HCT116 (cell line): ENCODE results near the gene LDAF1. TPM values are rescaled to one million over a fixed set of nuclear protein-coding genes. Genes with fewer than 3 reads are reported as not detected.
"Not testable (repeated sequence)": the region's sequence is repeated elsewhere in the genome, so short reads cannot be mapped to it uniquely, and the experiment has no call there.

ENCODE experiments used
- ATAC-seq: fragments of 200-7000 bp; cut with Tn5 transposase; 2 replicates; pipeline ENCODE4 v1.9.1; 2020; ENCODE audit warnings: mild to moderate bottlenecking, moderate library complexity
- BruUV-seq: library from RNA; stranded (reverse); fragments of 400-500 nt; replicated peaks from 2 replicates; lab custom pipeline; 2021; lab: Mats Ljungman, UMichigan
- CTCF ChIA-PET: fragments of 300-600 bp; sonication (Branson Sonifier 250); formaldehyde crosslinking; loops from one replicate; lab custom pipeline; 2021; ENCODE audit warnings: antibody characterized with exemption; lab: Charles Lee
- POLR2A ChIA-PET: fragments of 300-600, 350-600 bp; sonication (Branson Sonifier 250); formaldehyde crosslinking; loops from one replicate; lab custom pipeline; 2021; ENCODE audit warnings: antibody characterized with exemption; lab: Charles Lee
- RAD21 ChIA-PET, 2 experiments: fragments of 300-600 bp; sonication (Branson Sonifier 250); formaldehyde crosslinking; loops; one replicate each; lab custom pipeline; 2023; ENCODE audit warnings: low total read pairs in 2 of 2; ENCODE audit not compliant: uncharacterized antibody in 2 of 2, unreplicated experiment in 2 of 2, low non-redundant PET in 1 of 2; lab: Charles Lee
- DNase-seq: peaks from one replicate; pipeline ENCODE4 v3.0.0-alpha.2; 2010; ENCODE audit warnings: low read depth, low spot score
- H2AFZ ChIP-seq: fragments of 200-600 bp; shearing (Covaris generic), sonication (generic); 2 replicates; pipeline ENCODE4 v1.6.1; 2017; ENCODE audit warnings: low read depth, mixed run types, mixed read lengths, antibody characterized with exemption, low read length; ENCODE audit not compliant: poor library complexity, severe bottlenecking
- H3K27ac ChIP-seq: 2 replicates; pipeline ENCODE4 v1.5.1; 2012; ENCODE audit warnings: low read depth, low read length
- H3K27me3 ChIP-seq: fragments of 200-600 bp; sonication (generic); 2 replicates; pipeline ENCODE4 v1.6.1; 2016; ENCODE audit warnings: mixed run types, low read length, mixed read lengths; ENCODE audit not compliant: insufficient read depth
- H3K36me3 ChIP-seq, 2 experiments: fragments of 200-500 bp in 1 of 2; fragments of 200-600 bp in 1 of 2; sonication (Bioruptor generic) in 1 of 2; sonication (generic) in 1 of 2; 2 replicates each; pipeline versions ENCODE4 v1.5.1 to v1.6.1; 2014 to 2016; ENCODE audit warnings: low read length in 2 of 2, inconsistent platforms in 1 of 2, mixed read lengths in 1 of 2, mixed run types in 1 of 2; ENCODE audit not compliant: insufficient read depth in 2 of 2, control insufficient read depth in 1 of 2
- H3K4me1 ChIP-seq, 2 experiments: fragments of 200-600 bp in 1 of 2; sonication (generic) in 1 of 2; 2 replicates each; pipeline versions ENCODE4 v1.5.1 to v1.6.1; 2012 to 2017; ENCODE audit warnings: low read length in 2 of 2, inconsistent platforms in 1 of 2, mild to moderate bottlenecking in 1 of 2, mixed read lengths in 1 of 2, mixed run types in 1 of 2, moderate library complexity in 1 of 2; ENCODE audit not compliant: insufficient read depth in 2 of 2, control insufficient read depth in 1 of 2
- H3K4me2 ChIP-seq: fragments of 200-600 bp; sonication (generic); 2 replicates; pipeline ENCODE4 v1.6.1; 2017; ENCODE audit warnings: mixed run types, low read length, mixed read lengths
- H3K4me3 ChIP-seq, 2 experiments: fragments of 200-600 bp in 1 of 2; sonication (generic) in 1 of 2; replicated peaks in 1 of 2; 2 replicates each; pipeline ENCODE4 v1.5.1; 2011 to 2016; ENCODE audit warnings: low read length in 2 of 2, control low read depth in 1 of 2, low read depth in 1 of 2, mild to moderate bottlenecking in 1 of 2, mixed read lengths in 1 of 2, mixed run types in 1 of 2
- H3K79me2 ChIP-seq: fragments of 200-600 bp; sonication (generic); 2 replicates; pipeline ENCODE4 v1.6.1; 2017; ENCODE audit warnings: mild to moderate bottlenecking, mixed run types, low read length, moderate library complexity, mixed read lengths; ENCODE audit not compliant: insufficient read depth
- H3K9ac ChIP-seq: fragments of 200-600 bp; sonication (generic); 2 replicates; pipeline ENCODE4 v1.6.1; 2016; ENCODE audit warnings: low read length, mixed read lengths
- H3K9me2 ChIP-seq: fragments of 200-600 bp; sonication (generic), shearing (Covaris generic); 2 replicates; pipeline ENCODE4 v1.6.1; 2017; ENCODE audit warnings: mixed run types, mild to moderate bottlenecking, moderate library complexity; ENCODE audit not compliant: insufficient read depth
- H3K9me3 ChIP-seq, 2 experiments: fragments of 200-500 bp in 1 of 2; fragments of 200-600 bp in 1 of 2; sonication (Bioruptor generic) in 1 of 2; sonication (generic) in 1 of 2; 2 replicates each; pipeline ENCODE4 v1.6.1; 2014 to 2017; ENCODE audit warnings: low read length in 2 of 2, mixed read lengths in 2 of 2, inconsistent platforms in 1 of 2, low read depth in 1 of 2, mild to moderate bottlenecking in 1 of 2, mixed run types in 1 of 2, moderate library complexity in 1 of 2; ENCODE audit not compliant: control insufficient read depth in 1 of 2, insufficient read depth in 1 of 2
- H4K20me1 ChIP-seq: fragments of 200-600 bp; sonication (generic), shearing (Covaris generic); 2 replicates; pipeline ENCODE4 v1.6.1; 2017; ENCODE audit warnings: mixed run types, mild to moderate bottlenecking, moderate library complexity; ENCODE audit not compliant: insufficient read depth
- ATF3 ChIP-seq: IDR thresholded peaks from 2 replicates; pipeline ENCODE4 v1.6.1; 2012
- EZH2 ChIP-seq: fragments of 200-600 bp; sonication (generic); IDR thresholded peaks from 2 replicates; pipeline ENCODE4 v1.6.1; 2017; ENCODE audit warnings: antibody characterized with exemption, mixed run types
- FOSL1 ChIP-seq: IDR thresholded peaks from 2 replicates; pipeline ENCODE4 v1.6.1; 2012; ENCODE audit warnings: low read depth
- JUND ChIP-seq: IDR thresholded peaks from 2 replicates; pipeline ENCODE4 v1.6.1; 2012
- POLR2A ChIP-seq: IDR thresholded peaks from 2 replicates; pipeline ENCODE4 v1.7.0; 2011; ENCODE audit warnings: borderline replicate concordance; ENCODE audit not compliant: insufficient read depth, insufficient read length; ENCODE audit errors: extremely low read depth
- POLR2AphosphoS5 ChIP-seq: IDR thresholded peaks from 2 replicates; pipeline ENCODE4 v1.6.1; 2011; ENCODE audit warnings: mild to moderate bottlenecking, low read depth, low read length, moderate library complexity
- RAD21 ChIP-seq: IDR thresholded peaks from 2 replicates; pipeline ENCODE4 v1.6.1; 2012; ENCODE audit warnings: low read depth, mild to moderate bottlenecking
- SRF ChIP-seq: IDR thresholded peaks from 2 replicates; pipeline ENCODE4 v1.6.1; 2012; ENCODE audit warnings: low read depth
- TCF7L2 ChIP-seq: IDR thresholded peaks from 2 replicates; pipeline ENCODE4 v1.7.0; 2011; ENCODE audit warnings: borderline replicate concordance, inconsistent platforms; ENCODE audit not compliant: insufficient read depth, insufficient read length; ENCODE audit errors: extremely low read depth
- ZBTB33 ChIP-seq: IDR thresholded peaks from 2 replicates; pipeline ENCODE4 v1.6.1; 2011; ENCODE audit warnings: mild to moderate bottlenecking, low read length, moderate library complexity; ENCODE audit not compliant: insufficient replicate concordance; ENCODE audit errors: extremely low read depth
- intact Hi-C: fragments of 100-400 bp; cut with micrococcal nuclease; formaldehyde crosslinking; loops from 2 replicates; pipeline ENCODE4 v1.10.0; 2022
- total RNA-seq: library from RNA; stranded (reverse); gene quantifications from one replicate; pipeline ENCODE4 v1.2.1, GENCODE V29; 2021; ENCODE audit not compliant: unreplicated experiment

Gene LDAF1
- total RNA-seq, 1 experiment from 2014 or later = 30.0 TPM

GRCh38 chr16:21145738-21146137 lies 12.7 kb upstream of the LDAF1 start:
- Histone ChIP-seq H3K4me2 (no peak overlapping the region), H3K9me3 (no peaks in the 10 kb centered on the region), H2AFZ (no peak overlapping the region), H3K79me2 (no peaks in the 10 kb centered on the region), H3K4me3 (no peak overlapping the region), H3K9ac (no peak overlapping the region), H3K27me3 (no peaks in the 10 kb centered on the region; the same call in 1 of the 2 replicates), H3K4me1 (no peaks in the 10 kb centered on the region), H3K36me3 (no peaks in the 10 kb centered on the region), H4K20me1 (no peaks in the 10 kb centered on the region), H3K9me2 (no peaks in the 10 kb centered on the region), H3K27ac (no peak overlapping the region)
- ChIA-PET RAD21 (no interaction called here), CTCF (no interaction called here), POLR2A (no interaction called here)
- intact Hi-C loops = no loop called here
- no peak for TF ChIP-seq POLR2AphosphoS5
- TF ChIP-seq ZBTB33 = no peak
- no peak for TF ChIP-seq EZH2
- TF ChIP-seq RAD21 = no peak
- TF ChIP-seq POLR2A = no peak
- TF ChIP-seq TCF7L2 = no peak
- DNase-seq (no peak), ATAC-seq (no peak)
- BruUV-seq = no TSS peak

GRCh38 chr16:21150375-21151001 lies 8.0 kb upstream of the LDAF1 start, which contains the start of gene DNAH3:
TSS of gene DNAH3 (minus strand) at chr16:21150846. CDS start at chr16:21150319, 527 bp downstream.
- TF ChIP-seq ATF3 (no peak), FOSL1 (no peak), SRF (no peak), TCF7L2 (no peak), JUND (no peak)
- Histone ChIP-seq H3K9me3 (no peaks in the 10 kb centered on the region), H3K9me2 (no peaks in the 10 kb centered on the region), H3K36me3 (no peaks in the 10 kb centered on the region), H3K27me3 (no peaks in the 10 kb centered on the region), H3K4me1 (no peaks in the 10 kb centered on the region), H3K27ac (no peak within 1 kb of the TSS), H2AFZ (no peak within 1 kb of the TSS), H3K4me2 (no peak within 1 kb of the TSS), H3K79me2 (no peaks in the 10 kb centered on the region), H3K9ac (no peak within 1 kb of the TSS), H3K4me3 (no peak within 1 kb of the TSS), H4K20me1 (no peaks in the 10 kb centered on the region)
- DNase-seq (no peak), ATAC-seq (no peak)
- CTCF ChIA-PET = interaction anchor here (0.7 kb wide), 1 partner anchor 250 kb away, joined by 4 read pairs; the partner anchor contains the start of genes DCUN1D3 and LYRM1
- RAD21 ChIA-PET = no interaction called here
- intact Hi-C loops = no loop called here
- BruUV-seq = no TSS peak
- POLR2A ChIA-PET = no interaction called here

GRCh38 chr16:21152160-21153030 lies 6.1 kb upstream of the LDAF1 start:
- H3K4me3 ChIP-seq, H3K27me3 ChIP-seq, H3K4me1 ChIP-seq, CTCF ChIA-PET, H3K27ac ChIP-seq, RAD21 ChIA-PET, H3K9me3 ChIP-seq, H4K20me1 ChIP-seq, H3K4me2 ChIP-seq, DNase-seq, ATAC-seq, H3K9ac ChIP-seq, H3K79me2 ChIP-seq, H3K9me2 ChIP-seq, intact Hi-C loops, BruUV-seq, H2AFZ ChIP-seq, H3K36me3 ChIP-seq: not testable (repeated sequence)
- POLR2A ChIA-PET = interaction anchor here (1.5 kb wide), 1 partner anchor 148 kb away, joined by 4 read pairs; no protein-coding TSS in a partner anchor
